HepG2 (cell line): ENCODE data around the gene SAPCD2. TPM values are rescaled to one million over a fixed set of nuclear protein-coding genes. Genes with fewer than 3 reads are reported as not detected.

Source experiments
- ATAC-seq: fragments of 200-7000 bp; cut with Tn5 transposase; 3 replicates; pipeline ENCODE4 v1.9.1; 2020; ENCODE audit warnings: mild to moderate bottlenecking, moderate library complexity
- BruUV-seq: library from RNA; stranded (reverse); fragments of 400-500 nt; replicated peaks from 2 replicates; lab custom pipeline; 2021; lab: Mats Ljungman, UMichigan
- CTCF ChIA-PET: fragments of 300-600 bp; formaldehyde crosslinking; extraction: SDS; loops from one replicate; lab custom pipeline; 2021; ENCODE audit warnings: low total read pairs, inconsistent platforms, low intra/inter-chr PET ratio; lab: Yijun Ruan, JAX
- POLR2A ChIA-PET: fragments of 350-600 bp; sonication (Branson Sonifier 250); formaldehyde crosslinking; loops from one replicate; lab custom pipeline; 2020; ENCODE audit warnings: antibody characterized with exemption, inconsistent platforms; lab: Yijun Ruan, JAX
- DNase-seq: peaks from one replicate; pipeline ENCODE4 v3.0.0-alpha.2; 2015; ENCODE audit warnings: low spot score
- FAIRE-seq: peaks from 3 replicates; lab custom pipeline; 2011; peaks lifted over from hg19 to GRCh38; lab: Jason Lieb, UNC
- H2AFZ ChIP-seq: one replicate; pipeline ENCODE4 v1.6.1; 2011; ENCODE audit warnings: low read length, inconsistent platforms
- H3K27ac ChIP-seq: fragments of 300-600 bp; 3 replicates; pipeline ENCODE4 v1.8.0; 2011; ENCODE audit warnings: mixed run types, mild to moderate bottlenecking, mixed read lengths, low read length, inconsistent platforms; ENCODE audit not compliant: insufficient read depth; ENCODE audit errors: extremely low read length
- H3K27me3 ChIP-seq, 2 experiments: fragments of 200-600 bp in 1 of 2; 2 replicates in 1 of 2; 3 replicates in 1 of 2; pipeline versions ENCODE4 v1.6.0 to v1.8.0; 2011; ENCODE audit warnings: low read length in 2 of 2, mild to moderate bottlenecking in 2 of 2, moderate library complexity in 2 of 2, inconsistent platforms in 1 of 2; ENCODE audit not compliant: insufficient read depth in 2 of 2, control insufficient read depth in 1 of 2
- H3K36me3 ChIP-seq, 2 experiments: fragments of 200-600 bp in 1 of 2; replicated peaks in 1 of 2; 2 replicates in 1 of 2; 3 replicates in 1 of 2; pipeline versions ENCODE4 v1.5.1 to v1.8.0; 2011; ENCODE audit warnings: low read length in 2 of 2, inconsistent platforms in 1 of 2; ENCODE audit not compliant: insufficient read depth in 2 of 2, control insufficient read depth in 1 of 2
- H3K4me1 ChIP-seq: 2 replicates; pipeline ENCODE4 v1.5.1; 2012; ENCODE audit warnings: low read length, inconsistent platforms; ENCODE audit not compliant: insufficient read depth
- H3K4me2 ChIP-seq: 2 replicates; pipeline ENCODE4 v1.6.0; 2011; ENCODE audit warnings: low read depth, low read length, inconsistent platforms
- H3K4me3 ChIP-seq, 3 experiments: fragments of 200-600 bp in 1 of 3; sonication (generic), shearing (Covaris generic) in 1 of 3; replicated peaks in 1 of 3; 2 replicates each; pipeline ENCODE4 v1.5.1; 2011 to 2016; ENCODE audit warnings: low read length in 3 of 3, inconsistent platforms in 2 of 3, low read depth in 2 of 3, mild to moderate bottlenecking in 2 of 3, control low read depth in 1 of 3, mixed read lengths in 1 of 3; ENCODE audit not compliant: insufficient read depth in 1 of 3
- H3K79me2 ChIP-seq: one replicate; pipeline ENCODE4 v1.6.1; 2011; ENCODE audit warnings: low read length, inconsistent platforms; ENCODE audit not compliant: insufficient read depth
- H3K9ac ChIP-seq: 2 replicates; pipeline ENCODE4 v1.6.0; 2011; ENCODE audit warnings: mild to moderate bottlenecking, low read depth, low read length, inconsistent platforms; ENCODE audit not compliant: insufficient read depth
- H3K9me3 ChIP-seq: 2 replicates; pipeline ENCODE4 v1.5.1; 2012; ENCODE audit warnings: mild to moderate bottlenecking, low read length
- H4K20me1 ChIP-seq: 2 replicates; pipeline ENCODE4 v1.6.0; 2011; ENCODE audit warnings: inconsistent platforms, mild to moderate bottlenecking, low read length, moderate library complexity; ENCODE audit not compliant: insufficient read depth
- CC2D1A ChIP-seq: sonication (generic); formaldehyde crosslinking; IDR thresholded peaks from 2 replicates; pipeline ENCODE4 v1.8.1; 2023; ENCODE audit warnings: mild to moderate bottlenecking, missing genetic modification reagents
- KMT2A ChIP-seq: sonication (generic); formaldehyde crosslinking; IDR thresholded peaks from 2 replicates; pipeline ENCODE4 v1.4.0; 2020; ENCODE audit warnings: missing genetic modification reagents
- NR3C1 ChIP-seq: sonication (generic); formaldehyde crosslinking; IDR thresholded peaks from 2 replicates; pipeline ENCODE4 v1.4.0; 2020; ENCODE audit warnings: missing genetic modification reagents
- SP2 ChIP-seq: sonication (generic); formaldehyde crosslinking; IDR thresholded peaks from 2 replicates; pipeline ENCODE4 v1.5.1; 2020; ENCODE audit warnings: mild to moderate bottlenecking, missing genetic modification reagents
- ZNF468 ChIP-seq: sonication (generic); formaldehyde crosslinking; IDR thresholded peaks from 2 replicates; pipeline ENCODE4 v1.8.0; 2022; ENCODE audit warnings: mild to moderate bottlenecking, moderate library complexity, missing genetic modification reagents
- WGBS: methylation state at CpG from one replicate; pipeline ENCODE4 v1.1.6; 2017; ENCODE audit warnings: low lambda C conversion rate; 5-methylcytosine and 5-hydroxymethylcytosine counted together
- in situ Hi-C: cut with HindIII; loops from 2 replicates; pipeline ENCODE4 v1.10.0; 2017; ENCODE audit warnings: low pct_unique_long_range_greater_than_20kb; ENCODE audit not compliant: extremely low pct_ligation_motif_present
- intact Hi-C: fragments of 100-400 bp; cut with micrococcal nuclease; formaldehyde crosslinking; loops from one replicate; pipeline ENCODE4 v1.10.0; 2022; ENCODE audit not compliant: unreplicated experiment
- polyA plus RNA-seq, 8 experiments: library from polyadenylated mRNA; depleted of rRNA in 3 of 8; stranded (reverse) in 7 of 8; unstranded in 1 of 8; fragments of >200 nt; fragmentation: Illumina TruSeq in 4 of 8; extraction: Trizol in 4 of 8; gene quantifications; 2 replicates each; pipeline versions ENCODE4 v1.2.1 to v1.2.3, GENCODE V29; 2011 to 2016; ENCODE audit warnings: low read depth in 4 of 8, missing spikeins in 1 of 8, mixed read lengths in 1 of 8; ENCODE audit not compliant: insufficient read depth in 1 of 8
- total RNA-seq, 5 experiments: library from RNA; depleted of rRNA; stranded (reverse); fragments of >200 nt; fragmentation: Illumina TruSeq; extraction: Trizol; gene quantifications; 2 replicates each; pipeline ENCODE4 v1.2.3, GENCODE V29; 2016; ENCODE audit warnings: low read depth in 1 of 5
- TF ChIP-seq, protein P1 (sequence below): IDR thresholded peaks from 2 replicates; pipeline ENCODE4 v1.6.1; 2016; ENCODE audit warnings: low read depth, control low read depth
- TF ChIP-seq, protein P2 (sequence below), 2 experiments: sonication (generic) in 1 of 2; formaldehyde crosslinking in 1 of 2; IDR thresholded peaks; 2 replicates each; pipeline versions ENCODE4 v1.5.1 to v1.6.1; 2011 to 2020; ENCODE audit warnings: borderline replicate concordance in 1 of 2, low read depth in 1 of 2, low read length in 1 of 2, mild to moderate bottlenecking in 1 of 2, missing genetic modification reagents in 1 of 2, moderate library complexity in 1 of 2
- TF ChIP-seq, protein P3 (sequence below): sonication (generic); formaldehyde crosslinking; IDR thresholded peaks from 2 replicates; pipeline ENCODE4 v1.5.0; 2020; ENCODE audit warnings: mild to moderate bottlenecking, missing genetic modification reagents

The SAPCD2 gene
- total and polyA plus RNA-seq, 2 of the 13 experiments (the other 11 are each of a cell fraction or from before 2014, with no cell fraction given), result 21.9 to 42.8 TPM

DNA sequence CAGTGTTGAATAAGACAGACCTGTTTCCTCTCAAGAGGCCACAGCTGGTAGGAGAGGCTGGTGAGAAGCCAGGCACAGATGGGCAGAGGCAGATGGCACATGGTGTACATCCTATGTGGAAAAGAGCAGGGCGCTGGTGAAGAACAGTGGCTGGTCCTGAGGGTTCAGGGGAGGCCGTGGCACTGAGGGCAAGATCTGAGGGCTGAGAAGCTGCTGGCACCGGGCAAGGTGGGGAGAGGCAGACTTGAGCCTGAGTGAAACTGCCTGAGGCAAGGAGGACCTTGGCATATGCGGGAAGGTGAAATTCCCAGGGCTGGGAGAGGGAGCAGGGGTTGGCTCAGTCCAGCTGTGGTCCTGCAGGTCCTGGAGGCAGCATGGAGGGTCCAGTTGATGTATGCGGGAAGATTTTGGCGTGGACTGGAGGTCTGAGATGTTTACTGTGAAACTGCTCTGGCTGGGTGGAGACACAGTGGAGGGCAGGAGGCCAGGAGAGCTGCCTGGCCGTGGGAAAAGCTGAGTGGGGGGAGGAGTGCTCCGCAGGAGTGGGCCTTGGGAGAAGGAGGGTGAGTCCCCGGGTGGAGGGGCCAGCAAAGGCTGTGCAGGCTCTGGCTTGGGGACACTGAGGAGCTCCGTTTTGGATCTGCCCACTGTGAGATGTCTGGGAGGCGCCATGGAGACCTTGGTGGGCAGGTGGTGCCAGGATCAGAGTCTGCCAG, 19.0 kb upstream of the SAPCD2 start:
- H3K9ac ChIP-seq, result no peak overlapping the region
- ATAC-seq, result no peak
- H4K20me1 ChIP-seq, result no peaks in the 10 kb centered on the region
- peaks cover 42% of the 10 kb centered on the region for H3K4me1 ChIP-seq
- H3K27me3 ChIP-seq, result no peaks in the 10 kb centered on the region; a peak in 1 of 5 replicates
- FAIRE-seq, result no peak
- 91% methylated on average over 11 of the region's 11 CpGs for WGBS
- no peak overlapping the region for H3K27ac ChIP-seq
- H3K4me2 ChIP-seq, result no peak overlapping the region
- H3K79me2 ChIP-seq, result peaks cover 8% of the 10 kb centered on the region
- H2AFZ ChIP-seq, result no peak overlapping the region
- no peaks in the 10 kb centered on the region for H3K9me3 ChIP-seq
- ChIA-PET CTCF (no interaction called here), POLR2A (no interaction called here)
- BruUV-seq, result no TSS peak
- no peak for TF ChIP-seq KMT2A (CRISPR knock-in tag)
- H3K4me3 ChIP-seq, result no peak overlapping the region
- in situ Hi-C loops (no loop called here), intact Hi-C loops (no loop called here)
- H3K36me3 ChIP-seq, result peaks cover 3 to 11% of the 10 kb centered on the region in 2 experiments; a peak in 2 of 5 replicates
- no peak for DNase-seq

DNA sequence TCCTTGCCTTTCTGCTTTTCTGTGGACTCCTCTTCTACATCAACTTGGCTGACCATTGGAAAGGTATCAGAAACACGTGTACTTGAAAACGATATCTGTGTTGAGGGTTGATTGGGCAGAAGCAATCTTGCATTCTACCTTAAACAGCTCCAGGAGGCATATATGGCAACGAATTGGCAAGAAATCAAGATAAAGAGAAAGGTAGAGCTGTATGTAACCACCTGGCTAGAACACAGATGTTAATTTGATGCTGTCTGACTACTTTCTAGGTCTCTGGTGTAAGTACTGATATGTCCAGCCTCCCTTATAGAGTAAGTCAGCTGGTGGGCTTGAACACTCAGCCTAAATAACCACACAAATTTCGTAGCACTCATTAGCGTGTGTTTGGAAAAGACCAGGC, 17.8 kb upstream of the SAPCD2 start:
- ATAC-seq (no peak), FAIRE-seq (no peak), DNase-seq (no peak)
- H3K9me3 ChIP-seq, result no peaks in the 10 kb centered on the region
- H3K79me2 ChIP-seq, result peaks cover 8% of the 10 kb centered on the region
- TSS peak; percentile 47 for BruUV-seq
- peak overlapping the region in 2 of 3 experiments; percentile 77 to 89; a peak in 4 of 6 replicates for H3K4me3 ChIP-seq
- H3K4me2 ChIP-seq, result peak overlapping the region; percentile 75
- intact Hi-C loops, result no loop called here
- 84% methylated on average over 5 of the region's 5 CpGs for WGBS
- H3K9ac ChIP-seq, result peak overlapping the region; percentile 77; the same call in 1 of the 2 replicates
- no peaks in the 10 kb centered on the region for H4K20me1 ChIP-seq
- POLR2A ChIA-PET, result interaction anchor here (2.2 to 6.4 kb wide), 3 partner anchors 18 to 148 kb away, joined by 9 to 105 read pairs (median 13); partner anchors contain the start of genes RNF208 and SAPCD2
- in situ Hi-C loops, result no loop called here
- CTCF ChIA-PET, result no interaction called here
- no peak overlapping the region for H2AFZ ChIP-seq
- H3K27ac ChIP-seq, result no peak overlapping the region
- H3K4me1 ChIP-seq, result peaks cover 55% of the 10 kb centered on the region
- TF ChIP-seq, protein P1, sequence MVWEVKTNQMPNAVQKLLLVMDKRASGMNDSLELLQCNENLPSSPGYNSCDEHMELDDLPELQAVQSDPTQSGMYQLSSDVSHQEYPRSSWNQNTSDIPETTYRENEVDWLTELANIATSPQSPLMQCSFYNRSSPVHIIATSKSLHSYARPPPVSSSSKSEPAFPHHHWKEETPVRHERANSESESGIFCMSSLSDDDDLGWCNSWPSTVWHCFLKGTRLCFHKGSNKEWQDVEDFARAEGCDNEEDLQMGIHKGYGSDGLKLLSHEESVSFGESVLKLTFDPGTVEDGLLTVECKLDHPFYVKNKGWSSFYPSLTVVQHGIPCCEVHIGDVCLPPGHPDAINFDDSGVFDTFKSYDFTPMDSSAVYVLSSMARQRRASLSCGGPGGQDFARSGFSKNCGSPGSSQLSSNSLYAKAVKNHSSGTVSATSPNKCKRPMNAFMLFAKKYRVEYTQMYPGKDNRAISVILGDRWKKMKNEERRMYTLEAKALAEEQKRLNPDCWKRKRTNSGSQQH (CRISPR knock-in tag), result no peak
- TF ChIP-seq NR3C1 (CRISPR knock-in tag), result no peak
- TF ChIP-seq, protein P2, sequence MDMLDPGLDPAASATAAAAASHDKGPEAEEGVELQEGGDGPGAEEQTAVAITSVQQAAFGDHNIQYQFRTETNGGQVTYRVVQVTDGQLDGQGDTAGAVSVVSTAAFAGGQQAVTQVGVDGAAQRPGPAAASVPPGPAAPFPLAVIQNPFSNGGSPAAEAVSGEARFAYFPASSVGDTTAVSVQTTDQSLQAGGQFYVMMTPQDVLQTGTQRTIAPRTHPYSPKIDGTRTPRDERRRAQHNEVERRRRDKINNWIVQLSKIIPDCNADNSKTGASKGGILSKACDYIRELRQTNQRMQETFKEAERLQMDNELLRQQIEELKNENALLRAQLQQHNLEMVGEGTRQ (IDR thresholded peaks at IDR 0.05; ENCODE audit: low read depth, low read length), result no peak
- TF ChIP-seq, protein P2 (CRISPR knock-in tag; IDR thresholded peaks at IDR 0.05; ENCODE audit: borderline replicate concordance), result no peak
- no peak for TF ChIP-seq ZNF468 (CRISPR knock-in tag)
- no peak for TF ChIP-seq SP2 (CRISPR knock-in tag)
- TF ChIP-seq, protein P3, sequence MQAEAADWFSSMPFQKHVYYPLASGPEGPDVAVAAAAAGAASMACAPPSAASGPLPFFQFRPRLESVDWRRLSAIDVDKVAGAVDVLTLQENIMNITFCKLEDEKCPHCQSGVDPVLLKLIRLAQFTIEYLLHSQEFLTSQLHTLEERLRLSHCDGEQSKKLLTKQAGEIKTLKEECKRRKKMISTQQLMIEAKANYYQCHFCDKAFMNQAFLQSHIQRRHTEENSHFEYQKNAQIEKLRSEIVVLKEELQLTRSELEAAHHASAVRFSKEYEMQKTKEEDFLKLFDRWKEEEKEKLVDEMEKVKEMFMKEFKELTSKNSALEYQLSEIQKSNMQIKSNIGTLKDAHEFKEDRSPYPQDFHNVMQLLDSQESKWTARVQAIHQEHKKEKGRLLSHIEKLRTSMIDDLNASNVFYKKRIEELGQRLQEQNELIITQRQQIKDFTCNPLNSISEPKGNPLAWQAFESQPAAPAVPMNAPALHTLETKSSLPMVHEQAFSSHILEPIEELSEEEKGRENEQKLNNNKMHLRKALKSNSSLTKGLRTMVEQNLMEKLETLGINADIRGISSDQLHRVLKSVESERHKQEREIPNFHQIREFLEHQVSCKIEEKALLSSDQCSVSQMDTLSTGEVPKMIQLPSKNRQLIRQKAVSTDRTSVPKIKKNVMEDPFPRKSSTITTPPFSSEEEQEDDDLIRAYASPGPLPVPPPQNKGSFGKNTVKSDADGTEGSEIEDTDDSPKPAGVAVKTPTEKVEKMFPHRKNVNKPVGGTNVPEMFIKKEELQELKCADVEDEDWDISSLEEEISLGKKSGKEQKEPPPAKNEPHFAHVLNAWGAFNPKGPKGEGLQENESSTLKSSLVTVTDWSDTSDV, result no peak
- no peak for TF ChIP-seq CC2D1A
- peaks cover 3 to 11% of the 10 kb centered on the region in 2 experiments; a peak in 2 of 5 replicates for H3K36me3 ChIP-seq
- no peaks in the 10 kb centered on the region; a peak in 1 of 5 replicates for H3K27me3 ChIP-seq
